Osteoblast (primary cell): ENCODE measurements around the gene MBD6. TPM values are rescaled to one million over a fixed set of nuclear protein-coding genes. Genes with fewer than 3 reads are reported as not detected.

Experiments used
- DNase-seq: peaks from one replicate; pipeline ENCODE4 v3.0.0; 2011; ENCODE audit warnings: low spot score, mixed read lengths; ENCODE audit not compliant: insufficient read length; ENCODE audit errors: missing footprints
- H2AFZ ChIP-seq: 2 replicates; pipeline ENCODE4 v1.6.0; 2011; ENCODE audit warnings: mild to moderate bottlenecking, low read length
- H3K27ac ChIP-seq: 2 replicates; pipeline ENCODE4 v1.5.1; 2011; ENCODE audit warnings: mild to moderate bottlenecking, low read depth, low read length, moderate library complexity
- H3K27me3 ChIP-seq: 2 replicates; pipeline ENCODE4 v1.6.0; 2012; ENCODE audit warnings: mild to moderate bottlenecking, control low read depth, inconsistent platforms, low read length, moderate library complexity; ENCODE audit not compliant: insufficient read depth
- H3K36me3 ChIP-seq: 2 replicates; pipeline ENCODE4 v1.5.1; 2011; ENCODE audit warnings: mild to moderate bottlenecking, low read length, control low read depth, moderate library complexity; ENCODE audit not compliant: insufficient read depth
- H3K4me1 ChIP-seq: 2 replicates; pipeline ENCODE4 v1.5.1; 2011; ENCODE audit warnings: mild to moderate bottlenecking, low read length, control low read depth, moderate library complexity; ENCODE audit not compliant: insufficient read depth
- H3K4me2 ChIP-seq: 2 replicates; pipeline ENCODE4 v1.6.0; 2011; ENCODE audit warnings: mild to moderate bottlenecking, low read length; ENCODE audit not compliant: insufficient read depth
- H3K4me3 ChIP-seq: fragments of 200-600 bp; sonication (generic); 3 replicates; pipeline ENCODE4 v1.5.1; 2012; ENCODE audit warnings: mild to moderate bottlenecking, low read length, inconsistent platforms; ENCODE audit not compliant: insufficient read depth
- H3K79me2 ChIP-seq: 2 replicates; pipeline ENCODE4 v1.6.0; 2012; ENCODE audit warnings: mild to moderate bottlenecking, low read length, control low read depth, inconsistent platforms; ENCODE audit not compliant: insufficient read depth
- H3K9me3 ChIP-seq: 2 replicates; pipeline ENCODE4 v1.5.1; 2011; ENCODE audit warnings: low read depth, low read length, control low read depth
- H4K20me1 ChIP-seq: 2 replicates; pipeline ENCODE4 v1.6.0; 2012; ENCODE audit warnings: mild to moderate bottlenecking, low read length, control low read depth; ENCODE audit not compliant: insufficient read depth
- CTCF ChIP-seq: IDR thresholded peaks from 2 replicates; pipeline ENCODE4 v1.5.1; 2011; ENCODE audit warnings: mild to moderate bottlenecking, low read depth, low read length, moderate library complexity; ENCODE audit errors: extremely low read depth
- total RNA-seq: library from RNA; depleted of rRNA; stranded (reverse); fragments of >200 nt; gene quantifications from 2 replicates; pipeline ENCODE4 v1.2.3, GENCODE V29; 2012

The MBD6 gene
- total RNA-seq, 1 donor, result 5.8 TPM

- H3K9me3 ChIP-seq, result no peaks in the 10 kb centered on the region
- H4K20me1 ChIP-seq, result peaks cover 22% of the 10 kb centered on the region
- no peak for DNase-seq
- no peak overlapping the region for H3K4me3 ChIP-seq
- no peak for TF ChIP-seq CTCF
- H2AFZ ChIP-seq, result no peak overlapping the region
- peaks cover 31% of the 10 kb centered on the region for H3K27me3 ChIP-seq
- no peaks in the 10 kb centered on the region for H3K36me3 ChIP-seq
- H3K79me2 ChIP-seq, result peaks cover 35% of the 10 kb centered on the region
- H3K27ac ChIP-seq, result no peak overlapping the region
- no peak overlapping the region for H3K4me2 ChIP-seq
- H3K4me1 ChIP-seq, result peaks cover 24% of the 10 kb centered on the region
Measured at GRCh38 chr12:57548013-57548315, 25.3 kb downstream of the MBD6 start.

- Histone ChIP-seq H3K9me3 (no peaks in the 10 kb centered on the region), H3K4me3 (no peak overlapping the region), H2AFZ (no peak overlapping the region), H3K27me3 (peaks cover 31% of the 10 kb centered on the region), H3K4me1 (peaks cover 25% of the 10 kb centered on the region), H3K27ac (no peak overlapping the region), H4K20me1 (peaks cover 19% of the 10 kb centered on the region), H3K36me3 (no peaks in the 10 kb centered on the region), H3K79me2 (peaks cover 31% of the 10 kb centered on the region), H3K4me2 (no peak overlapping the region)
- peak; percentile 26 for DNase-seq
- no peak for TF ChIP-seq CTCF
Measured at GRCh38 chr12:57548488-57548887, 25.9 kb downstream of the MBD6 start.

- Histone ChIP-seq H3K4me3 (no peak overlapping the region), H3K9me3 (no peaks in the 10 kb centered on the region), H3K79me2 (peaks cover 25% of the 10 kb centered on the region), H2AFZ (no peak overlapping the region), H3K36me3 (no peaks in the 10 kb centered on the region), H3K27ac (no peak overlapping the region), H3K27me3 (peaks cover 31% of the 10 kb centered on the region), H3K4me1 (peaks cover 19% of the 10 kb centered on the region), H3K4me2 (no peak overlapping the region), H4K20me1 (peaks cover 13% of the 10 kb centered on the region)
- DNase-seq, result peak; percentile 75
- no peak for TF ChIP-seq CTCF
Measured at GRCh38 chr12:57549203-57549908, 26.7 kb downstream of the MBD6 start.

GRCh38 chr12:57549909-57550640, 27.5 kb downstream of the MBD6 start, which contains the start of gene KIF5A:
TSS of gene KIF5A (plus strand) at chr12:57550044. CDS start at chr12:57550272, 228 bp downstream.
- no peak for TF ChIP-seq CTCF
- no peaks in the 10 kb centered on the region for H3K9me3 ChIP-seq
- peaks cover 31% of the 10 kb centered on the region for H3K27me3 ChIP-seq
- no peak within 1 kb of the TSS for H3K27ac ChIP-seq
- H3K4me2 ChIP-seq, result peak within 1 kb of the TSS; percentile 49
- H3K79me2 ChIP-seq, result peaks cover 19% of the 10 kb centered on the region
- peak within 1 kb of the TSS; percentile 41 for H3K4me3 ChIP-seq
- H3K36me3 ChIP-seq, result no peaks in the 10 kb centered on the region
- peaks cover 19% of the 10 kb centered on the region for H3K4me1 ChIP-seq
- H4K20me1 ChIP-seq, result peaks cover 8% of the 10 kb centered on the region
- no peak within 1 kb of the TSS for H2AFZ ChIP-seq
- peak; percentile 90 for DNase-seq
